Measurements from ENCODE around the gene DPP8. TPM values are rescaled to one million over a fixed set of nuclear protein-coding genes. Genes with fewer than 3 reads are reported as not detected.

Gene DPP8
- total and polyA plus RNA-seq, 2 donors (not counting 3 experiments of a cell fraction or from before 2014, with no cell fraction given), result 12.1 to 35.3 TPM

- Histone ChIP-seq H4K20me1 (replicated peaks; ENCODE audit: control insufficient read depth, extremely low read depth, insufficient read depth, low read length) (no peaks in the 10 kb centered on the region), H3K27ac (ENCODE audit: insufficient read depth, low read depth, low read length) (no peak overlapping the region), H3K9me1 (replicated peaks; ENCODE audit: control insufficient read depth, extremely low read depth, insufficient read depth, low read length) (no peaks in the 10 kb centered on the region), H3K9me3 (replicated peaks; ENCODE audit: control insufficient read depth, insufficient read depth, low read length) (no peaks in the 10 kb centered on the region), H3K4me1 (ENCODE audit: control insufficient read depth, extremely low read depth, insufficient read depth, low read length) (no peaks in the 10 kb centered on the region), H3K27me3 (ENCODE audit: control insufficient read depth in 2 of 2, insufficient read depth in 2 of 2, low read length in 2 of 2) (peaks cover 4 to 23% of the 10 kb centered on the region in 2 experiments), H2AFZ (ENCODE audit: low read depth, low read length) (no peak overlapping the region), H3K4me2 (ENCODE audit: insufficient read depth, low read length) (no peak overlapping the region), H3K36me3 (ENCODE audit: control insufficient read depth in 2 of 2, extremely low read depth in 1 of 2, insufficient read depth in 2 of 2, low read length in 2 of 2) (no peaks in the 10 kb centered on the region), H3K4me3 (replicated peaks in 1 of 3; ENCODE audit: insufficient read depth in 1 of 3, low read depth in 1 of 3, low read length in 3 of 3) (no peak overlapping the region), H3K79me2 (ENCODE audit: control insufficient read depth, insufficient read depth, low read length) (no peaks in the 10 kb centered on the region), H3K9ac (replicated peaks; ENCODE audit: extremely low read depth, insufficient read depth, low read length) (no peak overlapping the region)
- DNase-seq (ENCODE audit: low read depth, low spot score) (no peak), FAIRE-seq (no peak)
- CTCF ChIA-PET, result interaction anchor here (0.8 to 2.0 kb wide), 2 partner anchors 12 to 21 kb away, joined by 3 to 8 read pairs; no protein-coding TSS in a partner anchor
- TF ChIP-seq POLR2A (IDR thresholded peaks at IDR 0.05; ENCODE audit: low read depth, low read length) (no peak), JUN (IDR thresholded peaks at IDR 0.05; ENCODE audit: borderline replicate concordance, insufficient read depth, insufficient read length, low read depth) (no peak), MAX (IDR thresholded peaks at IDR 0.05; ENCODE audit: insufficient read depth, insufficient read length) (no peak), GATA2 (IDR thresholded peaks at IDR 0.05; ENCODE audit: insufficient read depth, insufficient read length, low read depth, low read length) (no peak), CTCF (IDR thresholded peaks at IDR 0.05; ENCODE audit: extremely low read depth in 1 of 2, insufficient read depth in 1 of 2, low read depth in 1 of 2, low read length in 2 of 2) (no peak), POLR2AphosphoS5 (IDR thresholded peaks at IDR 0.05; ENCODE audit: insufficient read depth, low read depth, low read length) (no peak), FOS (IDR thresholded peaks at IDR 0.05; ENCODE audit: borderline replicate concordance, insufficient read depth, low read length) (no peak), EZH2 (IDR thresholded peaks at IDR 0.05; ENCODE audit: borderline replicate concordance, low read depth, low read length, severe bottlenecking) (no peak), MYC (IDR thresholded peaks at IDR 0.05; ENCODE audit: low read depth, low read length) (no peak)
- POLR2A ChIA-PET, result no interaction called here
- BruUV-seq (replicated peaks), result no TSS peak
- intact Hi-C loops (cut with micrococcal nuclease), result no loop called here
- dilution Hi-C loops (cut with MboI; ENCODE audit: extremely low pct_ligation_motif_present, low sequenced_read_pairs), result no loop called here
Measured at GRCh38 chr15:65405791-65406423, 111.6 kb downstream of the DPP8 start.

Measured in endothelial cell of umbilical vein (primary cell).